Esophagus muscularis mucosa (tissue), 4 donors: ENCODE measurements around the gene DNAJB4. TPM values are rescaled to one million over a fixed set of nuclear protein-coding genes. Genes with fewer than 3 reads are reported as not detected.
A peak's percentile ranks its signal among the peaks of the same experiment; 100 is the strongest.

ENCODE experiments used
- DNase-seq: peaks from one replicate; pipeline ENCODE4 v3.0.0-alpha.2; 2017; ENCODE audit errors: extremely low spot score
- H3K27ac ChIP-seq, 4 donors: fragments of 200-600 bp; sonication (generic); replicated peaks in 1 of 4; 1 replicate in 3 of 4; 2 replicates in 1 of 4; pipeline ENCODE4 v1.5.1; 2016 to 2019; ENCODE audit warnings: mild to moderate bottlenecking in 1 of 4
- H3K27me3 ChIP-seq, 4 donors: fragments of 200-600 bp; sonication (generic); one replicate each; pipeline versions ENCODE4 v1.5.1 to v1.6.0; 2016 to 2019
- H3K36me3 ChIP-seq, 4 donors: fragments of 200-600 bp; sonication (generic); one replicate each; pipeline ENCODE4 v1.5.1; 2016 to 2019
- H3K4me1 ChIP-seq, 4 donors: fragments of 200-600 bp; sonication (generic); one replicate each; pipeline ENCODE4 v1.5.1; 2016 to 2019
- H3K4me3 ChIP-seq, 4 donors: fragments of 200-600 bp; sonication (generic); 1 replicate in 2 of 4; 2 replicates in 2 of 4; pipeline ENCODE4 v1.5.1; 2016 to 2019; ENCODE audit warnings: mild to moderate bottlenecking in 4 of 4, moderate library complexity in 1 of 4
- H3K9me3 ChIP-seq, 4 donors: fragments of 200-600 bp; sonication (generic); 1 replicate in 3 of 4; 2 replicates in 1 of 4; pipeline ENCODE4 v1.5.1; 2016 to 2019
- CTCF ChIP-seq, 3 experiments: fragments of 200-600 bp in 2 of 3; fragments of 450-650 bp in 1 of 3; sonication (generic) in 2 of 3; IDR thresholded peaks; one replicate each; pipeline ENCODE4 v1.5.1; 2017 to 2019; ENCODE audit warnings: antibody characterized with exemption in 3 of 3, mild to moderate bottlenecking in 2 of 3, moderate library complexity in 1 of 3
- EP300 ChIP-seq: sonication (generic); formaldehyde crosslinking; IDR thresholded peaks from one replicate; pipeline ENCODE4 v1.6.1; 2017; ENCODE audit warnings: antibody characterized with exemption
- POLR2A ChIP-seq: fragments of 450-650 bp; IDR thresholded peaks from one replicate; pipeline ENCODE4 v1.6.1; 2017; ENCODE audit warnings: antibody characterized with exemption, moderate library complexity, mild to moderate bottlenecking, low read depth
- POLR2AphosphoS5 ChIP-seq, 2 donors: sonication (generic); formaldehyde crosslinking; IDR thresholded peaks; one replicate each; pipeline ENCODE4 v1.6.1; 2017; ENCODE audit warnings: antibody characterized with exemption in 2 of 2
- WGBS: methylation state at CpG from one replicate; pipeline ENCODE4 v1.1.5; 2018; 5-methylcytosine and 5-hydroxymethylcytosine counted together
- intact Hi-C: fragments of 100-400 bp; cut with DNase I; formaldehyde crosslinking; loops from one replicate; pipeline ENCODE4 v1.15.1; 2023
- total RNA-seq, 4 donors: library from RNA; depleted of rRNA; stranded (reverse); fragments of >200 nt; gene quantifications; one replicate each; pipeline versions ENCODE4 v1.1.0 to v1.2.1, GENCODE V29; 2016

The DNAJB4 gene
- total RNA-seq, 4 donors from 2014 or later: 62.6 to 79.7 (median 70.4) TPM

- Histone ChIP-seq H3K4me1 (peaks cover 0 to 40% (median 32%) of the 10 kb centered on the region in 4 donors), H3K36me3 (no peaks in the 10 kb centered on the region), H3K4me3 (no peak overlapping the region), H3K9me3 (no peaks in the 10 kb centered on the region), H3K27ac (peak overlapping the region in 1 of 4 donors; percentile 14), H3K27me3 (no peaks in the 10 kb centered on the region)
- 85% methylated on average over 3 of the region's 3 CpGs for WGBS
- TF ChIP-seq CTCF (IDR thresholded peaks at IDR 0.05): no peak
- TF ChIP-seq POLR2A: no peak
- no peak for TF ChIP-seq POLR2AphosphoS5 (IDR thresholded peaks at IDR 0.05)
- no peak for TF ChIP-seq EP300
- intact Hi-C loops: no loop called here
- no peak for DNase-seq
Observed at GRCh38 chr1:78040484-78041089, 35.8 kb downstream of the DNAJB4 start.

GRCh38 chr1:78043436-78043835 lies 38.7 kb downstream of the DNAJB4 start:
- TF ChIP-seq CTCF (IDR thresholded peaks at IDR 0.05): no peak
- TF ChIP-seq POLR2A: no peak
- no peak for TF ChIP-seq EP300
- no peak for TF ChIP-seq POLR2AphosphoS5 (IDR thresholded peaks at IDR 0.05)
- no peak for DNase-seq
- H3K4me3 ChIP-seq: no peak overlapping the region
- peaks cover 6 to 56% (median 50%) of the 10 kb centered on the region in 4 donors for H3K4me1 ChIP-seq
- 52% methylated on average over 3 of the region's 3 CpGs for WGBS
- H3K27me3 ChIP-seq: no peaks in the 10 kb centered on the region
- intact Hi-C loops: no loop called here
- H3K9me3 ChIP-seq: no peaks in the 10 kb centered on the region
- peak overlapping the region; percentile 26 to 88 (median 60) for H3K27ac ChIP-seq
- H3K36me3 ChIP-seq: no peaks in the 10 kb centered on the region

- DNase-seq: no peak
- intact Hi-C loops: loop anchor here (5.0 kb wide), 1 partner anchor 38 kb away; no protein-coding TSS in a partner anchor
- Histone ChIP-seq H3K27ac (peak overlapping the region; percentile 79 to 88 (median 86)), H3K9me3 (no peaks in the 10 kb centered on the region), H3K4me1 (peaks cover 6 to 65% (median 54%) of the 10 kb centered on the region in 4 donors), H3K36me3 (no peaks in the 10 kb centered on the region), H3K4me3 (peak overlapping the region; percentile 72 to 79 (median 76)), H3K27me3 (no peaks in the 10 kb centered on the region)
- WGBS: 71% methylated on average over 14 of the region's 14 CpGs
- TF ChIP-seq CTCF (IDR thresholded peaks at IDR 0.05): no peak
Observed at GRCh38 chr1:78044796-78045562, 40.2 kb downstream of the DNAJB4 start.

- Histone ChIP-seq H3K27ac (peak overlapping the region; percentile 79 to 88 (median 86)), H3K9me3 (no peaks in the 10 kb centered on the region), H3K36me3 (no peaks in the 10 kb centered on the region), H3K4me3 (peak overlapping the region; percentile 72 to 79 (median 76)), H3K4me1 (peaks cover 6 to 65% (median 54%) of the 10 kb centered on the region in 4 donors), H3K27me3 (no peaks in the 10 kb centered on the region)
- TF ChIP-seq EP300 (no peak), POLR2A (no peak)
- intact Hi-C loops: loop anchor here (5.0 kb wide), 1 partner anchor 38 kb away; no protein-coding TSS in a partner anchor
- DNase-seq: no peak
- 59% methylated on average over 15 of the region's 19 CpGs for WGBS
Observed at GRCh38 chr1:78045563-78045925, 40.8 kb downstream of the DNAJB4 start.

- 16% methylated on average over 26 of the region's 85 CpGs for WGBS
- TF ChIP-seq POLR2AphosphoS5 (IDR thresholded peaks at IDR 0.05) (peak in 1 of 2 donors; percentile 45), POLR2A (no peak)
- no peaks in the 10 kb centered on the region for H3K36me3 ChIP-seq
- H3K4me3 ChIP-seq: peak within 1 kb of the TSS; percentile 72 to 79 (median 76)
- DNase-seq: no peak
- intact Hi-C loops: loop anchor here (2.0 to 5.0 kb wide), 2 partner anchors 39 to 67 kb away; partner anchors contain the start of gene FUBP1
- H3K9me3 ChIP-seq: no peaks in the 10 kb centered on the region
- no peaks in the 10 kb centered on the region for H3K27me3 ChIP-seq
- H3K27ac ChIP-seq: peak within 1 kb of the TSS; percentile 79 to 88 (median 86)
- H3K4me1 ChIP-seq: peaks cover 6 to 65% (median 54%) of the 10 kb centered on the region in 4 donors
Observed at GRCh38 chr1:78045926-78046778, 41.4 kb downstream of the DNAJB4 start, which contains the start of gene GIPC2. Gene GIPC2, plus strand, starts transcription at chr1:78045966. Its CDS starts 129 bp downstream, at chr1:78046095.
